Ishikawa (cell line): ENCODE results near the gene GIMAP6.

Source experiments
- CEBPB ChIP-seq: IDR thresholded peaks from 2 replicates; pipeline ENCODE4 v1.6.1; 2012
- CREB1 ChIP-seq: IDR thresholded peaks from 2 replicates; pipeline ENCODE4 v1.6.1; 2012; ENCODE audit warnings: low read depth
- EGR1 ChIP-seq: IDR thresholded peaks from 2 replicates; pipeline ENCODE4 v1.6.1; 2012
- EP300 ChIP-seq: IDR thresholded peaks from 2 replicates; pipeline ENCODE4 v1.6.1; 2012; ENCODE audit warnings: borderline replicate concordance
- FOXM1 ChIP-seq: IDR thresholded peaks from 2 replicates; pipeline ENCODE4 v1.6.1; 2012; ENCODE audit warnings: low read depth, borderline replicate concordance
- MAX ChIP-seq: IDR thresholded peaks from 2 replicates; pipeline ENCODE4 v1.6.1; 2012
- NFIC ChIP-seq: IDR thresholded peaks from 2 replicates; pipeline ENCODE4 v1.6.1; 2012
- RAD21 ChIP-seq: IDR thresholded peaks from 2 replicates; pipeline ENCODE4 v1.6.1; 2012; ENCODE audit warnings: low read depth
- REST ChIP-seq: IDR thresholded peaks from 2 replicates; pipeline ENCODE4 v1.6.1; 2012; ENCODE audit warnings: low read depth, mild to moderate bottlenecking
- TAF1 ChIP-seq: IDR thresholded peaks from 2 replicates; pipeline ENCODE4 v1.6.1; 2012; ENCODE audit warnings: low read depth, mild to moderate bottlenecking
- TCF12 ChIP-seq: IDR thresholded peaks from 2 replicates; pipeline ENCODE4 v1.6.1; 2012; ENCODE audit warnings: low read depth
- TEAD4 ChIP-seq: IDR thresholded peaks from 2 replicates; pipeline ENCODE4 v1.6.1; 2012
- USF1 ChIP-seq: IDR thresholded peaks from 2 replicates; pipeline ENCODE4 v1.6.1; 2012
- YY1 ChIP-seq: IDR thresholded peaks from 2 replicates; pipeline ENCODE4 v1.6.1; 2012; ENCODE audit warnings: low read depth
- ZBTB7A ChIP-seq: IDR thresholded peaks from 2 replicates; pipeline ENCODE4 v1.6.1; 2012; ENCODE audit warnings: low read depth

Gene GIMAP6

DNA sequence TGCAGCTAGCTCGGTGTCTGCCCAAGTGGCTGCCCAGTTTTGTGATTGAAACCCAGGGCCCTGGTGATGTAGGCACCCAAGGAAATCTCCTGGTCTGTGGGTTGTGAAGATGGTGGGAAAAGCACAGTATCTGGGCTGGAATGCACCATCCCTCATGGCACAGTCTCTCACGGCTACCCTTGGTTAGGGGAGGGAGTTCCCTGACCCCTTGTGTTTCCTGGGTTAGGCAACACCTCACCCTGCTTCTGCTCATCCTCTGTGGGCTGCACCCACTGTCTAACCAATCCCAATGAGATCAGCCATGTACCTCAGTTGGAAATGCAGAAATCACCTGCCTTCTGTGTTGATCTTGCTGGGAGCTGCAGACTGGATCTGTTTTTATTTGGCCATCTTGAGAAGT is 37.4 kb downstream of the GIMAP6 start:
- TF ChIP-seq EGR1 (no peak), EP300 (no peak), TAF1 (no peak), REST (no peak), YY1 (no peak), FOXM1 (no peak), NFIC (no peak), RAD21 (no peak), CEBPB (no peak), TCF12 (no peak), MAX (no peak)

DNA sequence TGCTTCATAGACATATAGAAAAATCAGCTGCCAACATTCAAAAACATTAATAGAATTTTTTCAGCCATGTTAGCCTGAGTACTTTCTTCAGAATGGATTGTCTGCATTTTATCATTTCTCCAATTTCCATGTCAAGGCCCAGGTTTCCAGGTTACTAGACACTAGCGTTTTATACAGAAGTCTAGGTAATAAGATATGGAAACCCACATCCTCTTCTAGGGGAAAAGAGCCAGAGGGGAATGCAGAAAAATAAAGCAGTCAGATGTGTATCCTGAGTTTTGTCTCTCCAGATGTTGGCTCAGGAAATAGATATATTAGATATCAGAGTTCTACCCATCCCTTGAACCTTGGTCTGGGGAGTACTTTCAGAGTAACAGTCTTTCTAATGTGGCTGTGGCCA is 44.6 kb downstream of the GIMAP6 start:
- TF ChIP-seq REST (no peak), CEBPB (no peak), EP300 (no peak), EGR1 (no peak), TEAD4 (no peak), RAD21 (no peak), FOXM1 (no peak), NFIC (no peak), YY1 (no peak), TCF12 (no peak), ZBTB7A (no peak), MAX (no peak), CREB1 (no peak)

DNA sequence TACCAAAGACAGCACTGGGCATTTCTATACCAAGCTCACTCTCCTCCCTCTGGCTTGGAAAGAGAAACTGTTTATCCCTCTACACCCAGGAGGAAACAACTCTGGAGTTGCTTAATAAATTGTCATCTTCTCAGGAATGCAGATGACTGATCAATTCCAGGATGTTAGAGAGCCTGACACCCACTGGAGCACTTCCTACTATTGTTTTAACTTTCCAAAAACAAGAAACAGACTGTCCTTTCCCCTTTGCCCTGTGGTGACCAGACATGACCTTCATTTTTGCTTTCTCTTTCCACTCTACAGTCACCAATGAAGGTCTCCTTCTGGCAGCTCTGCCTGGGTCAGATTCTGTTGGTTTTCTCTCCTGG is 45.4 kb downstream of the GIMAP6 start:
- TF ChIP-seq CEBPB (no peak), NFIC (no peak), USF1 (no peak), FOXM1 (no peak), RAD21 (no peak), ZBTB7A (no peak)

- TF ChIP-seq CREB1 (no peak), TEAD4 (no peak), FOXM1 (no peak), RAD21 (no peak), TCF12 (no peak), YY1 (no peak)
These were observed 46.0 kb downstream of the GIMAP6 start for GRCh38 chr7:150586068-150586784.

- TF ChIP-seq TAF1 (no peak), TEAD4 (no peak), NFIC (no peak), FOXM1 (no peak), EP300 (no peak), ZBTB7A (no peak), MAX (no peak)
These were observed 47.0 kb downstream of the GIMAP6 start for GRCh38 chr7:150585199-150585598.

GRCh38 chr7:150580638-150581394 is 51.4 kb downstream of the GIMAP6 start:
- no peak for TF ChIP-seq FOXM1
- no peak for TF ChIP-seq EGR1
- TF ChIP-seq ZBTB7A = no peak
- no peak for TF ChIP-seq MAX
- no peak for TF ChIP-seq CREB1
- TF ChIP-seq RAD21 = no peak
- TF ChIP-seq CEBPB = no peak
- TF ChIP-seq TCF12 = no peak
- no peak for TF ChIP-seq TEAD4
- no peak for TF ChIP-seq REST
- no peak for TF ChIP-seq NFIC
- no peak for TF ChIP-seq EP300
- no peak for TF ChIP-seq YY1
- TF ChIP-seq TAF1 = no peak
- TF ChIP-seq USF1 = no peak
